Left ventricle myocardium inferior (tissue), 1 donor: ENCODE measurements around the gene ZFPL1. TPM values are rescaled to one million over a fixed set of nuclear protein-coding genes. Genes with fewer than 3 reads are reported as not detected.

Experiments
- DNase-seq: peaks from one replicate; pipeline ENCODE4 v3.0.0-alpha.2; 2020
- H3K27ac ChIP-seq: fragments of 200-600 bp; replicated peaks from 2 replicates; pipeline ENCODE4 v1.8.0; 2021
- H3K27me3 ChIP-seq: fragments of 200-600 bp; 2 replicates; pipeline ENCODE4 v1.8.0; 2021; ENCODE audit warnings: low read depth
- H3K36me3 ChIP-seq: fragments of 200-600 bp; 2 replicates; pipeline ENCODE4 v1.8.0; 2021
- H3K4me1 ChIP-seq: fragments of 200-600 bp; 2 replicates; pipeline ENCODE4 v1.8.0; 2021
- H3K4me3 ChIP-seq: fragments of 200-600 bp; 2 replicates; pipeline ENCODE4 v1.8.0; 2021; ENCODE audit warnings: mild to moderate bottlenecking, moderate library complexity
- H3K9me3 ChIP-seq: fragments of 200-600 bp; replicated peaks from 2 replicates; pipeline ENCODE4 v1.8.0; 2021
- intact Hi-C: fragments of 100-400 bp; cut with micrococcal nuclease; formaldehyde crosslinking; loops from one replicate; pipeline ENCODE4 v1.11.0; 2022
- total RNA-seq: library from RNA; stranded (reverse); fragmentation: NEBNext Ultra II Directional; extraction: Animal tissue kit (Norgen Biotek cat#: 25700); gene quantifications from one replicate; pipeline ENCODE4 v1.2.1, GENCODE V29; 2021
- TF ChIP-seq, protein P1 (sequence below): fragments of 200-600 bp; IDR thresholded peaks from 2 replicates; pipeline ENCODE4 v1.8.0; 2021; ENCODE audit warnings: antibody characterized with exemption, mild to moderate bottlenecking, borderline replicate concordance
- donor health status: DM: no; HTN: yes; CAD: no; lungs with severe emphysema.

ZFPL1 gene
- total RNA-seq, 1 donor from 2014 or later: 23.1 TPM

DNA sequence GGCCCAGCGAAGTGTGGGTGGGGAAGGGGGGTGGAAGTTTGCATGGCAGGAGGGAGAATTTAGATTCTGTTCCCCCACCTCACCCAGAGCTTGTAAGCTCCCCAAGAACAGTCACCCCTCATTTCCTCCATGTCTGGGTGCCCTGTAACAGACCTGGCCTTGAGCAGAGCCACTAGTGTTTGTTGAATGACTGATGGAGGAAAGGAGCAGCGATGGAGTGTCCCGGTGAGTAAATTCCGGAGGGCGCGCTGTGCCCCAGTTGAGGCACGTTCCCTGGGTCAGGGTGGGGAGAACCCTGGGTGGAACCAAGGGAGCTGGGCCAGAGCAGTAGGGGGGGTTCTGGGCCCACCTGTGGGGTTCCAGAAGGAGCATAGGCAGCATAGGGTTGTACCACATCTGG lies 26.5 kb upstream of the ZFPL1 start:
- intact Hi-C loops: no loop called here
- Histone ChIP-seq H3K4me1 (no peaks in the 10 kb centered on the region), H3K4me3 (no peak overlapping the region), H3K27ac (no peak overlapping the region), H3K27me3 (peaks cover 11% of the 10 kb centered on the region), H3K9me3 (no peaks in the 10 kb centered on the region), H3K36me3 (no peaks in the 10 kb centered on the region)
- TF ChIP-seq, protein P1, sequence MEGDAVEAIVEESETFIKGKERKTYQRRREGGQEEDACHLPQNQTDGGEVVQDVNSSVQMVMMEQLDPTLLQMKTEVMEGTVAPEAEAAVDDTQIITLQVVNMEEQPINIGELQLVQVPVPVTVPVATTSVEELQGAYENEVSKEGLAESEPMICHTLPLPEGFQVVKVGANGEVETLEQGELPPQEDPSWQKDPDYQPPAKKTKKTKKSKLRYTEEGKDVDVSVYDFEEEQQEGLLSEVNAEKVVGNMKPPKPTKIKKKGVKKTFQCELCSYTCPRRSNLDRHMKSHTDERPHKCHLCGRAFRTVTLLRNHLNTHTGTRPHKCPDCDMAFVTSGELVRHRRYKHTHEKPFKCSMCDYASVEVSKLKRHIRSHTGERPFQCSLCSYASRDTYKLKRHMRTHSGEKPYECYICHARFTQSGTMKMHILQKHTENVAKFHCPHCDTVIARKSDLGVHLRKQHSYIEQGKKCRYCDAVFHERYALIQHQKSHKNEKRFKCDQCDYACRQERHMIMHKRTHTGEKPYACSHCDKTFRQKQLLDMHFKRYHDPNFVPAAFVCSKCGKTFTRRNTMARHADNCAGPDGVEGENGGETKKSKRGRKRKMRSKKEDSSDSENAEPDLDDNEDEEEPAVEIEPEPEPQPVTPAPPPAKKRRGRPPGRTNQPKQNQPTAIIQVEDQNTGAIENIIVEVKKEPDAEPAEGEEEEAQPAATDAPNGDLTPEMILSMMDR: no peak
- DNase-seq: no peak

DNA sequence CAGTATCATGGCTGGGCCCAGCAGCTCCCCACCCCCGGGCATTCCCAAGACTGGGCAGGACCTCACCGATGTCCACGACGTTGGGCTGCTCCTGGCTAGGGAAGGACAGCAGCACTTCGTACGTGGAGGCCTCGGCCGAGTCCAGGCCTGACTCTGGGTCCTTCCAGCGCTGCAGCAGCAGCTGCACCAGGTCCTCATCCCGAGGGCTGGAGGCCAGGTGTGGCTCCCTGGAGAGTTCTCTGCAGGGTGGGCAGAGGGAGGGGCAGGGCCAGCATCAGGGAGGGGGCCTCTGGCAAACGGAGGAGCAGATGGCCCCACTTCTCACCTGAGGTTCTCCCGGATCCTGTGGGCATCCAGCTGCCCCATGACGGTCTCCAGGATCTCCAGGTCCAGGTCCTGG lies 26.0 kb upstream of the ZFPL1 start:
- Histone ChIP-seq H3K4me3 (no peak overlapping the region), H3K27me3 (peaks cover 6% of the 10 kb centered on the region), H3K36me3 (no peaks in the 10 kb centered on the region), H3K4me1 (no peaks in the 10 kb centered on the region), H3K27ac (no peak overlapping the region), H3K9me3 (no peaks in the 10 kb centered on the region)
- no peak for DNase-seq
- intact Hi-C loops: no loop called here
- TF ChIP-seq, protein P1: no peak

DNA sequence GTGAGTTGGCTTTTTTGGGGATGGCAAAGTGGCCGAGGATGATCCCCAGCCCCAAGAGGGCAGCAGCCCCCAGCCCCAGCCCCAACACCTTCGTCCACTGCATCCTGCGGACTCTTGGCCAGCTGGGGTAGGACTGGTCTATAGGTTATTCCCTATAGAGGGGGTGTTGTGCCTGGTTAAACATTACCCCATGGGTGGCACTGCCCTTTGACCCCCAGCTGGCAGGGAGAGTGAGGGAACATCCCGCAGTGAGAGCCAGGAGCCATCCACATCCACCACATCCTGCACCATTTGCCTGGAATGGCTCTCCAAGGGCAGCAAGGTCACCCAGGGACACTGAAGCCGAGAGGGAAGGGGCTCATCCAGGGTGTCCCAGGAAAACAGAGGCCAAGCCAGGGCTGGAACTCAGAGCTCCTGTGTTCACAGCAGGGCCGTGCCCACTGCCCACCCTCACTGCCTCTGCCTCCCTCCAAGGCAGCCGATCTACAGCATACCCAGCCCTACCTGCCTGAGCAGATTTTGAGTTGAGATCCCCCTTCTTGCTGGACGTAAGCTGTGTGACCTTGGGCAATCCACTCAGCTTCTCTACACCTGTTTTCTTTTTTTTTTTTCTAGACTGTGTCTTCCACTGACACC lies 25.5 kb upstream of the ZFPL1 start, which contains the start of gene NAALADL1:
NAALADL1 (minus strand) TSS at position 135 of the 636 bp plus-strand sequence; CDS start at position 103, 32 bp downstream.
- Histone ChIP-seq H3K4me1 (no peaks in the 10 kb centered on the region), H3K9me3 (no peaks in the 10 kb centered on the region), H3K4me3 (no peak within 1 kb of the TSS), H3K36me3 (no peaks in the 10 kb centered on the region), H3K27me3 (peaks cover 1% of the 10 kb centered on the region), H3K27ac (no peak within 1 kb of the TSS)
- no peak for DNase-seq
- intact Hi-C loops: no loop called here
- TF ChIP-seq, protein P1: no peak

DNA sequence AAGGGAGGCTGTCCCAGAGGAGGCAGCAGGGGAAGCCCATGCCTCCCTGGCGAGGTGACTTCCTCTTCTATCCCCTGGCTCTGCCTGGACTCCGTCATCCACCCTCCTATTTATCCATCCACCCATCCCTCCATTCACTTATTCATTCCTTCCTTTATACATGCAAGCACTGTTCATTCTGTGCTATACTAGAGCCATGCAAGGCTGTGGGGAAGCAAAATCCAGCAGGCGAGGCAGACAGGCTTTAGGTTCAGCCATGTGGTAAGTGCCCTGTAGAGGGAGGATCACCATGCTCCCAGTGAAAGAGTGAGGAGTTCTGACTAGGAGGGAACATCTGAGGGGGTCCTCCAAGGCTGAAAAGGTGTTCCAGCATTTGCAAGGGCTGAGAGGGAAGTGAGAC lies 24.5 kb upstream of the ZFPL1 start:
- no peaks in the 10 kb centered on the region for H3K36me3 ChIP-seq
- TF ChIP-seq, protein P1: no peak
- no peak overlapping the region for H3K4me3 ChIP-seq
- H3K4me1 ChIP-seq: no peaks in the 10 kb centered on the region
- no peaks in the 10 kb centered on the region for H3K27me3 ChIP-seq
- no peak overlapping the region for H3K27ac ChIP-seq
- intact Hi-C loops: no loop called here
- DNase-seq: no peak
- H3K9me3 ChIP-seq: no peaks in the 10 kb centered on the region

DNA sequence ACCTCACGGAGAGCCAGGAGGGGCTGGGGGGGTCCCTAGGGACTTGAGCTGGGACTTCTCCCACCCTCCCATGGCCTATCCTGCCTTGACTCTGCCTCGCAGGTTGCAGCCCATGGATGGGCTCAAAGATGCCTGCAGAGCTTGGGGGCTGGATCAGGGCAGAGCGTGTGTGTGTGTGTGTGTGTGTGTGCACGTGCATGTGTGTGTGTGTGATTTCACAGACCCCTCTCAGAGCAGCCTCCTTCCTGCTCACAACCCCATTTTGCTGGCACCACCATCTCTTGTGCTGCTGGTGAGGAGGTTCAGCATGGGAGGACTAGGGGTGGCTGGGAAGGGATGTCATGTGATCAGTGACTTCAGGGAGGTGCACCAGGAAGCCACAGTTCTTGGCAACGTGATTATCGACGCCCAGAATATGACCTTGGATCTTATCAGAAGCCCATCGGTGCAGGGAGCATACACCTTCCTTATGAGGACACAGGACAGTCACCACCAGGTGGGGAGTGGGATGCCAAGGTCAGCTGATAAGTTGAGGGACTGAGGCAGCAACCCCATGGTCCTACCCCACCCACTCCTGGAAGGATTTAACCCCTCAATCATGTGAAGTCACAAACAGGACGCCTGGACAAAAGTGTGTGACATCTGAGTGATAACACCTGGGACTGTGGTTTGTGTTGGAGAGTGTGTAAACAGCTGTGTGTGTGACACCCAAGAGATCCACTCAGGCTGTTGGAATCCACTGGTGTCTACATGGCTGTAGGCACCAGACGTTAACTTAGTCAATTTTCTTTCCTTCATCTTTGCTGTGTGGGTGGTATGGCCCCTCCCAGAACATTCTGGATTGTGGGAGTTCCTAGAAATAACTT lies 23.8 kb upstream of the ZFPL1 start:
- H3K36me3 ChIP-seq: no peaks in the 10 kb centered on the region
- H3K9me3 ChIP-seq: no peaks in the 10 kb centered on the region
- TF ChIP-seq, protein P1: no peak
- H3K4me3 ChIP-seq: no peak overlapping the region
- intact Hi-C loops: no loop called here
- no peak for DNase-seq
- H3K27ac ChIP-seq: no peak overlapping the region
- H3K27me3 ChIP-seq: no peaks in the 10 kb centered on the region
- no peaks in the 10 kb centered on the region for H3K4me1 ChIP-seq
